GM23338 (cell line): ENCODE data around the gene NLRP1. TPM values are rescaled to one million over a fixed set of nuclear protein-coding genes. Genes with fewer than 3 reads are reported as not detected.
A peak's percentile ranks its signal among the peaks of the same experiment; 100 is the strongest.

Experiments
- ATAC-seq: fragments of 200-7000 bp; cut with Tn5 transposase; 3 replicates; pipeline ENCODE4 v1.9.1; 2020
- DNase-seq: peaks from one replicate; pipeline ENCODE4 v3.0.0-alpha.2; 2015; ENCODE audit warnings: low spot score
- H2AFZ ChIP-seq: fragments of 200-600 bp; sonication (generic); 2 replicates; pipeline ENCODE4 v1.8.0; 2016; ENCODE audit warnings: antibody characterized with exemption, mild to moderate bottlenecking, moderate library complexity
- H3F3A ChIP-seq: fragments of 200-600 bp; sonication (generic); replicated peaks from 2 replicates; pipeline ENCODE4 v1.8.0; 2017; ENCODE audit warnings: antibody characterized with exemption, mixed run types, low read depth
- H3K27ac ChIP-seq: fragments of 200-600 bp; sonication (generic); 2 replicates; pipeline ENCODE4 v1.6.1; 2016; ENCODE audit warnings: low read depth
- H3K27me3 ChIP-seq: fragments of 200-600 bp; sonication (generic); 2 replicates; pipeline ENCODE4 v1.8.0; 2016; ENCODE audit warnings: mild to moderate bottlenecking, mixed run types, moderate library complexity; ENCODE audit not compliant: insufficient read depth
- H3K36me3 ChIP-seq: fragments of 200-600 bp; sonication (generic); 2 replicates; pipeline ENCODE4 v1.8.0; 2016; ENCODE audit warnings: mild to moderate bottlenecking; ENCODE audit not compliant: insufficient read depth
- H3K4me1 ChIP-seq: fragments of 200-600 bp; sonication (generic); 2 replicates; pipeline ENCODE4 v1.8.0; 2016; ENCODE audit warnings: mild to moderate bottlenecking, moderate library complexity; ENCODE audit not compliant: insufficient read depth
- H3K4me2 ChIP-seq: fragments of 200-600 bp; sonication (generic); 2 replicates; pipeline ENCODE4 v1.7.1; 2017; ENCODE audit warnings: mixed run types
- H3K4me3 ChIP-seq: fragments of 200-600 bp; sonication (generic); 2 replicates; pipeline ENCODE4 v1.6.1; 2016; ENCODE audit warnings: mixed run types
- H3K79me2 ChIP-seq: fragments of 200-600 bp; sonication (generic); replicated peaks from 2 replicates; pipeline ENCODE4 v1.8.0; 2017; ENCODE audit warnings: mild to moderate bottlenecking; ENCODE audit not compliant: insufficient read depth
- H3K9me2 ChIP-seq: fragments of 200-600 bp; sonication (generic); 2 replicates; pipeline ENCODE4 v1.8.0; 2017; ENCODE audit not compliant: insufficient read depth
- H4K20me1 ChIP-seq: fragments of 200-600 bp; sonication (generic); replicated peaks from 2 replicates; pipeline ENCODE4 v1.8.0; 2017; ENCODE audit warnings: mild to moderate bottlenecking; ENCODE audit not compliant: insufficient read depth
- H3K27ac Mint-ChIP-seq: 2 replicates; pipeline ENCODE4 v1.8.0; 2020; ENCODE audit warnings: inconsistent platforms, mild to moderate bottlenecking, moderate library complexity, mixed read lengths
- H3K27me3 Mint-ChIP-seq: 3 replicates; pipeline ENCODE4 v1.8.0; 2022; ENCODE audit warnings: low read depth, mild to moderate bottlenecking, moderate library complexity, mixed read lengths, inconsistent platforms; ENCODE audit not compliant: insufficient read depth, poor library complexity
- H3K36me3 Mint-ChIP-seq: 3 replicates; pipeline ENCODE4 v1.8.0; 2021; ENCODE audit warnings: low read depth, mild to moderate bottlenecking, inconsistent platforms, moderate library complexity, mixed read lengths
- H3K4me1 Mint-ChIP-seq: 3 replicates; pipeline ENCODE4 v1.8.0; 2020; ENCODE audit warnings: mild to moderate bottlenecking, inconsistent platforms, mixed read lengths
- H3K4me3 Mint-ChIP-seq: 3 replicates; pipeline ENCODE4 v1.8.0; 2021; ENCODE audit warnings: moderate library complexity, mild to moderate bottlenecking, inconsistent platforms, mixed read lengths
- H3K9me3 Mint-ChIP-seq: 3 replicates; pipeline ENCODE4 v1.8.0; 2020; ENCODE audit warnings: moderate library complexity, mild to moderate bottlenecking, inconsistent platforms, mixed read lengths
- ETS1 ChIP-seq: IDR thresholded peaks from 2 replicates; pipeline ENCODE4 v1.6.1; 2016; ENCODE audit warnings: antibody characterized with exemption
- EZH2 ChIP-seq: fragments of 200-600 bp; sonication (generic); IDR thresholded peaks from one replicate; pipeline ENCODE4 v1.8.0; 2017; ENCODE audit warnings: antibody characterized with exemption, mild to moderate bottlenecking, low read depth; ENCODE audit not compliant: unreplicated experiment
- NANOG ChIP-seq: IDR thresholded peaks from 2 replicates; pipeline ENCODE4 v1.6.1; 2016; ENCODE audit warnings: antibody characterized with exemption, borderline replicate concordance
- POLR2AphosphoS5 ChIP-seq: IDR thresholded peaks from 2 replicates; pipeline ENCODE4 v1.6.1; 2016; ENCODE audit warnings: antibody characterized with exemption, low read depth
- REST ChIP-seq: IDR thresholded peaks from one replicate; pipeline ENCODE4 v1.6.1; 2018; ENCODE audit warnings: antibody characterized with exemption; ENCODE audit not compliant: unreplicated experiment
- ZNF331 ChIP-seq: fragments of 250-450 bp; sonication (Bioruptor Pico); IDR thresholded peaks from 2 replicates; pipeline ENCODE4 v1.5.0; 2020; ENCODE audit warnings: low read depth, mild to moderate bottlenecking, moderate library complexity
- ZNF462 ChIP-seq: fragments of 250-450 bp; sonication (Bioruptor Pico); IDR thresholded peaks from 2 replicates; pipeline ENCODE4 v1.5.0; 2020; ENCODE audit warnings: mild to moderate bottlenecking, moderate library complexity
- polyA plus RNA-seq: library from polyadenylated mRNA; unstranded; fragments of >200 nt; fragmentation: Nextera tagmentation; extraction: Ambion mirVana; gene quantifications from 2 replicates; pipeline ENCODE4 v1.2.1, GENCODE V29; 2016
- total RNA-seq: library from RNA; depleted of rRNA; stranded (reverse); fragments of >200 nt; shearing (Covaris generic); gene quantifications from 2 replicates; pipeline ENCODE4 v1.2.3, GENCODE V29; 2014

The NLRP1 gene
- total and polyA plus RNA-seq, 2 experiments from 2014 or later = 7.6 to 16.2 TPM

- Histone ChIP-seq H3K4me2 (no peak overlapping the region), H3K4me1 (no peaks in the 10 kb centered on the region), H3F3A (no peaks in the 10 kb centered on the region), H4K20me1 (no peaks in the 10 kb centered on the region), H3K36me3 (no peaks in the 10 kb centered on the region), H3K4me3 (no peak overlapping the region), H3K79me2 (no peaks in the 10 kb centered on the region), H3K9me2 (no peaks in the 10 kb centered on the region), H3K27me3 (no peaks in the 10 kb centered on the region), H2AFZ (no peak overlapping the region), H3K27ac (no peak overlapping the region)
- no peak for TF ChIP-seq EZH2
- no peak for TF ChIP-seq NANOG
- TF ChIP-seq REST = no peak
- TF ChIP-seq ZNF462 (CRISPR knock-in tag) = no peak
- no peak for TF ChIP-seq ETS1
- no peak for TF ChIP-seq ZNF331
- no peak for TF ChIP-seq POLR2AphosphoS5
- no peaks in the 10 kb centered on the region for H3K9me3 Mint-ChIP-seq
- H3K27me3 Mint-ChIP-seq = no peaks in the 10 kb centered on the region
- no peaks in the 10 kb centered on the region for H3K4me1 Mint-ChIP-seq
- DNase-seq (peak; percentile 17), ATAC-seq (peak; percentile 46; the same call in 2 of the 3 replicates)
- H3K4me3 Mint-ChIP-seq = no peak overlapping the region
- no peak overlapping the region for H3K27ac Mint-ChIP-seq
- no peaks in the 10 kb centered on the region for H3K36me3 Mint-ChIP-seq
These were observed 56.6 kb downstream of the NLRP1 start for GRCh38 chr17:5527601-5528250.
